NB4 (cell line): ENCODE data around the gene EIF2B4.

Source experiments
- DNase-seq: peaks from one replicate; pipeline ENCODE4 v3.0.0; 2010; ENCODE audit warnings: low read depth
- H3K4me3 ChIP-seq: one replicate; pipeline ENCODE4 v1.5.1; 2011; ENCODE audit warnings: mild to moderate bottlenecking, low read depth, low read length, moderate library complexity
- MYC ChIP-seq: IDR thresholded peaks from 2 replicates; pipeline ENCODE4 v1.6.1; 2011; ENCODE audit warnings: low read depth, low read length
- POLR2A ChIP-seq: IDR thresholded peaks from 2 replicates; pipeline ENCODE4 v1.6.1; 2011; ENCODE audit warnings: mild to moderate bottlenecking; ENCODE audit not compliant: insufficient read length; ENCODE audit errors: extremely low read depth
- TF ChIP-seq, protein P1 (sequence below): IDR thresholded peaks from one replicate; pipeline ENCODE4 v1.5.1; 2012; ENCODE audit warnings: low read depth, low read length
- TF ChIP-seq, protein P2 (sequence below): IDR thresholded peaks from 2 replicates; pipeline ENCODE4 v1.6.1; 2011; ENCODE audit warnings: low read depth, low read length

Gene EIF2B4

DNA sequence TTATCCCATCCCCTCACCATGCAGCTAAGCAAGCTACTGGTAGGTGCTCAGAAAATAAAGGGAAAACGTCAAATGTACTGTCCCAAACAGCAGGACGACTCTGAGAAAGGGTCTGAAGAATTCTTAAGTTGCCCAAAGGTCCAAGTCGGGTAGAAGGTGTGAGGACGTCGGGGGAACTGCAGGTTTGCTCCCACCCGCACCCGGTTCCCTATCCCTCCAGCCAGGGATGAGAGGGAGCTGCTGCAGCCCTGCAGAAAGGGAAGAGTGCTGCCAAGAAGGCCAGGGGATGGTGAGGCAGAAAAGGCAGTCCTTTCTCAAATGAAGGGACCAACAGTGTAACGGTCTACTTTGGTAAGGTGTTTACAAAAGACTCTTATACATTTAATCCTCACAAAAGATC lies 55.0 kb downstream of the EIF2B4 start:
- no peak for DNase-seq
- H3K4me3 ChIP-seq, result no peak overlapping the region
- TF ChIP-seq, protein P1, sequence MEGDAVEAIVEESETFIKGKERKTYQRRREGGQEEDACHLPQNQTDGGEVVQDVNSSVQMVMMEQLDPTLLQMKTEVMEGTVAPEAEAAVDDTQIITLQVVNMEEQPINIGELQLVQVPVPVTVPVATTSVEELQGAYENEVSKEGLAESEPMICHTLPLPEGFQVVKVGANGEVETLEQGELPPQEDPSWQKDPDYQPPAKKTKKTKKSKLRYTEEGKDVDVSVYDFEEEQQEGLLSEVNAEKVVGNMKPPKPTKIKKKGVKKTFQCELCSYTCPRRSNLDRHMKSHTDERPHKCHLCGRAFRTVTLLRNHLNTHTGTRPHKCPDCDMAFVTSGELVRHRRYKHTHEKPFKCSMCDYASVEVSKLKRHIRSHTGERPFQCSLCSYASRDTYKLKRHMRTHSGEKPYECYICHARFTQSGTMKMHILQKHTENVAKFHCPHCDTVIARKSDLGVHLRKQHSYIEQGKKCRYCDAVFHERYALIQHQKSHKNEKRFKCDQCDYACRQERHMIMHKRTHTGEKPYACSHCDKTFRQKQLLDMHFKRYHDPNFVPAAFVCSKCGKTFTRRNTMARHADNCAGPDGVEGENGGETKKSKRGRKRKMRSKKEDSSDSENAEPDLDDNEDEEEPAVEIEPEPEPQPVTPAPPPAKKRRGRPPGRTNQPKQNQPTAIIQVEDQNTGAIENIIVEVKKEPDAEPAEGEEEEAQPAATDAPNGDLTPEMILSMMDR, result no peak
- TF ChIP-seq POLR2A, result no peak
- TF ChIP-seq, protein P2, sequence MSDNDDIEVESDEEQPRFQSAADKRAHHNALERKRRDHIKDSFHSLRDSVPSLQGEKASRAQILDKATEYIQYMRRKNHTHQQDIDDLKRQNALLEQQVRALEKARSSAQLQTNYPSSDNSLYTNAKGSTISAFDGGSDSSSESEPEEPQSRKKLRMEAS, result no peak
- no peak for TF ChIP-seq MYC

DNA sequence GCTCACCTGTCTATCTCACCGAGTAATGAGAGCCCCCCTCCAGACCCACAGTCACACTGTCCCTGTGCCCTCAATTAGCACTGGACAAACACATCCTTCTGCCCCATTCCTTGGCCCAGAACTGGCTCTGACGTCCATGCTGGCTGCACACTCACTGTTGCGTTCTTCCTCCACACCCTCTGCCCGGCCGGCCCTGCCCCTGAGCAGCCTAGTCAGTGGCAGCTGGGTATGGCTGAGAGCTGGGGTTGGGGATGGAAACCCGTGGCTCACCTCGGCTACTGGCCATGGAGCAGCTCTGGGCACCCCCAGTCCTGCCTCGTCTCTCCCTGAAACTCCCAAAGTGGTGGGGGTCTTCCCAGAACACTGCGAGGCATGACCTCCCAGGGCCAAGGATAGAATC lies 55.4 kb downstream of the EIF2B4 start:
- no peak overlapping the region for H3K4me3 ChIP-seq
- TF ChIP-seq MYC, result no peak
- TF ChIP-seq, protein P2, result no peak
- TF ChIP-seq, protein P1, result no peak
- TF ChIP-seq POLR2A, result no peak
- no peak for DNase-seq
